HFF-Myc (cell line): Measurements from ENCODE around the gene E2F6.

Experiments
- DNase-seq: peaks from one replicate; pipeline ENCODE4 v3.0.0-alpha.2; 2011; ENCODE audit warnings: low read depth; ENCODE audit errors: extremely low read depth
- H3K4me3 ChIP-seq: replicated peaks from 2 replicates; pipeline ENCODE4 v1.5.1; 2011; ENCODE audit warnings: low read depth, mild to moderate bottlenecking, control low read depth, low read length
- TF ChIP-seq, protein P1 (sequence below): IDR thresholded peaks from 2 replicates; pipeline ENCODE4 v1.5.1; 2012; ENCODE audit warnings: mild to moderate bottlenecking, low read depth, low read length, control low read depth; ENCODE audit errors: missing control alignments

Gene E2F6

DNA sequence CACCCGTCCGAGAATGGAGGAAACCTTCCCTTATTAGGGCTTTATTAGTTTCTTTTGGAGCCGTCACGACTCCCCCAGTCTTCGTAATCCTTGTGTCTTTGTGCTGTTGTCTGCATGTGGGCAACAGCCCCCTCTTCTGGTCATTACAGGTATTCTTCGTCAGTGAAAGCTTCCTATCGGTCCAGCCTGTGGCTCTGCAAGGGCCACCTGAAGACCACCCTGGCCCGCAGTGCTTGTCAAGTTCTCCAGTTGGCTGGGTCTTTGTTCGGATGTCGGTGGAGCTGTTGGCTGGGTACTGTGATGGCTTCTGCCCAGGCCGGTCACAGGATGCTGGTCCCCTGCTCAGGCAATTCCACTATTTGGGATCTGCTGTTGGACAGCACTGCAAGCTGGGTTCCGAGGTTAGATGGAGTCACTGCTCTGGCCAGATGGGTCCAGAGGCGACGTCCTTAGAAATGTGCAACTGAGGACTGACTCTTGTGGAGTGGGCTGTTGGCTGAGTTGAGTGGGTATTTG is 19.2 kb downstream of the E2F6 start:
- DNase-seq: peak; percentile 22
- H3K4me3 ChIP-seq: no peak overlapping the region
- TF ChIP-seq, protein P1, sequence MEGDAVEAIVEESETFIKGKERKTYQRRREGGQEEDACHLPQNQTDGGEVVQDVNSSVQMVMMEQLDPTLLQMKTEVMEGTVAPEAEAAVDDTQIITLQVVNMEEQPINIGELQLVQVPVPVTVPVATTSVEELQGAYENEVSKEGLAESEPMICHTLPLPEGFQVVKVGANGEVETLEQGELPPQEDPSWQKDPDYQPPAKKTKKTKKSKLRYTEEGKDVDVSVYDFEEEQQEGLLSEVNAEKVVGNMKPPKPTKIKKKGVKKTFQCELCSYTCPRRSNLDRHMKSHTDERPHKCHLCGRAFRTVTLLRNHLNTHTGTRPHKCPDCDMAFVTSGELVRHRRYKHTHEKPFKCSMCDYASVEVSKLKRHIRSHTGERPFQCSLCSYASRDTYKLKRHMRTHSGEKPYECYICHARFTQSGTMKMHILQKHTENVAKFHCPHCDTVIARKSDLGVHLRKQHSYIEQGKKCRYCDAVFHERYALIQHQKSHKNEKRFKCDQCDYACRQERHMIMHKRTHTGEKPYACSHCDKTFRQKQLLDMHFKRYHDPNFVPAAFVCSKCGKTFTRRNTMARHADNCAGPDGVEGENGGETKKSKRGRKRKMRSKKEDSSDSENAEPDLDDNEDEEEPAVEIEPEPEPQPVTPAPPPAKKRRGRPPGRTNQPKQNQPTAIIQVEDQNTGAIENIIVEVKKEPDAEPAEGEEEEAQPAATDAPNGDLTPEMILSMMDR: peak; percentile 78

- TF ChIP-seq, protein P1: no peak
- no peak for DNase-seq
- no peak overlapping the region for H3K4me3 ChIP-seq
Observed at GRCh38 chr2:11444737-11445136, 21.2 kb downstream of the E2F6 start.

GRCh38 chr2:11438555-11439080 is 27.3 kb downstream of the E2F6 start:
- no peak for DNase-seq
- no peak overlapping the region for H3K4me3 ChIP-seq
- TF ChIP-seq, protein P1: no peak

GRCh38 chr2:11437602-11438001 is 28.4 kb downstream of the E2F6 start:
- TF ChIP-seq, protein P1: no peak
- no peak overlapping the region for H3K4me3 ChIP-seq
- DNase-seq: peak; percentile 24

- no peak overlapping the region for H3K4me3 ChIP-seq
- DNase-seq: no peak
- TF ChIP-seq, protein P1: no peak
Observed at GRCh38 chr2:11435036-11435435, 30.9 kb downstream of the E2F6 start.

- no peak for DNase-seq
- H3K4me3 ChIP-seq: no peak overlapping the region
- TF ChIP-seq, protein P1: no peak
Observed at GRCh38 chr2:11434443-11434842, 31.5 kb downstream of the E2F6 start.

DNA sequence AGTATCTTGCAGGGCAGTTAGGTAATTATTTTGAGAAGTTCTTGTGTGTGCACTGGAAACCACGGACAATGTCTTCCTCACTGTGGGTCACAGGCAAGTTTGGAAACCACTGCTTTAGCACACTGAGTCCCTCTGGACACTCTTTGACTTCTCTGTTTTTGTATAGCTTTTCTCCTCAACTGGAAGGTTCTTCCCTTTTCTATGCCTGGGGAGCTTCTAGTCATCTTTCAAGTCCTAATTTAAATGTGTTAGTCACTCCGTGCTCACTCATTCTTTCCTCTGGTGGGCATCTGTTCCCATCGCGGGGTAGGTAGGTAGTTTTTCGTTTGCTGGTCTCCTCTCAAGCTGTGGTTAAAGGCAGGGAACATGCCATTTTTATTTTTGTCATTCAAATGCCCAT is 32.1 kb downstream of the E2F6 start:
- no peak for DNase-seq
- H3K4me3 ChIP-seq: no peak overlapping the region
- TF ChIP-seq, protein P1: no peak
